RPMI8226 (cell line): ENCODE data around the gene NUP205.

Experiments
- DNase-seq: peaks from one replicate; pipeline ENCODE4 v3.0.0-alpha.2; 2015

NUP205 gene

DNA sequence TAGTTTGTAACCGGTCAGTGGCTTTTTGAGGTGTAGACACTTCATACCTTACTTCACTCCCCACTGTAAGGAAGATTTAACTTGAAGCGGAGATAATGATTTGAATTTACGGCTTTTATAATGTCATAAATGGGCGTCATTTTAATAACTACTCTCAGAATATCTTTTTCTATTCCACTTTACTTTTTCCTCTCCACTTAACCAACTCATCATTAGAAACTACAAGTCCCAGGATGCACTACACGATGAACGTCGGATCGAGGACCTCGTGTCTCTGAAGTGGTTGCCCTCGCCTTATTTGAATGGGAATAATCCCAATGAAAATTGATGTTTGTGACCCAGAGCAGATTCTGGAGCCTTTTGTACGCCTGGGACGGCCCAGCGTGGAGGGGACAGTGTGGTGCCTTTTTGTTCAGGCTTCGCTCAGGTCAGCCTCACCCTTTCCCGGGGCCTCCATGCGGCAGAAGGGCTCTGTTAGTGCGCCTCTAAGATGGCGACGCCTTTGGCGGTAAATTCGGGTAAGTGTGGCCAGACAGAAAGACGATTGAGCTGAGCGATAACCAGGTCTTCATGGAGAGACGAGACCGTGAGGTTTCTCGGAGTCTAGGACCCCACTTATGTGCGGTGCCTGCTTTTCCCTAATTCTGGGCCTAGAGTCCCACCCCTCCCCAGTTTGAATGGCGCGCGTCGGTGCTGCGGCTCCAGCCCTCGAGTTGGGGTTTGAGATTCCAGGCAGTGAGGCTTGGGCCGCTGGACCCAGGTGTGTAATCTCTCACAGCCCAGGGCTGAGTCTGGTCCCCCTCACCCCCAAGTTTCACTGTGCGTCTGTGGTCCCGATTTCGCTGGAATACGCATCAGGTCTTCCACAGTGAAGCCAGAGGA, at the start of gene NUP205:
NUP205 (plus strand) TSS at position 463 of the 882 bp plus-strand sequence; CDS start at position 491, 28 bp downstream.
- DNase-seq, result peak; percentile 88

DNA sequence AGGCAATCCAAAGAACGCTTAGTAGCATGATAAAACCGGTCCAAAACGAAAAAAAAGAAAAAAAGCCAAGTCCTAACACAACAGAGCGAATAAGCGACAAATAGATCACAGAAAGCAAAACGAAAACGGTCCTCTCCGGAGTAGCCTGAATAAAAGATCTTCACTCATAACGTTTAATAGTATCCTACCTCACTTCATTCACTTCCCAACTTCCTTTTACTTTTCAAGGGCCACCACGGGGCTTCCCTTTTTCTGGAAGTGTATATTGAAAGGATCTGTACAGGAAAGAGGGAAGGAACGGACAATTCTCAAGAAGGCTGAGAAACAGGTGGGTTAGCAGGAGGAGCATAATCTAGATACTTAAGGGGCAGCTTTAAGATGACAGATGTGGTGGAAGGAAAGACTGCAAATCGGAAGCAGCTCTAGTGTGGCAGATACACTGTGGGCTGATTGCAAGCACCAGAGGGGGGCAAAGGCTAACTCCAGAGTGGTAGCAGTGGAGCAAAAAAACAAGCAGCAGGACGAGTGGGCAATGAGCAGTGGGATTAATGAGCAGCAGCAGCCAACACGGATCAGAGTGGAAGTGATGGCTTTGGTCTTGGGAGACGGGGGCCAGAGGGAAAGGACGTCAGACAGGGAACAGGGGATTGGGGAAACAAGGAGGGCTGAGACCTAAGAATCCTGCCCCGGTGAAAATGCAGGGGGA, 48.7 kb upstream of the NUP205 start:
- peak; percentile 60 for DNase-seq

GRCh38 chr7:135509589-135509838, 48.2 kb upstream of the NUP205 start:
- no peak for DNase-seq

DNA sequence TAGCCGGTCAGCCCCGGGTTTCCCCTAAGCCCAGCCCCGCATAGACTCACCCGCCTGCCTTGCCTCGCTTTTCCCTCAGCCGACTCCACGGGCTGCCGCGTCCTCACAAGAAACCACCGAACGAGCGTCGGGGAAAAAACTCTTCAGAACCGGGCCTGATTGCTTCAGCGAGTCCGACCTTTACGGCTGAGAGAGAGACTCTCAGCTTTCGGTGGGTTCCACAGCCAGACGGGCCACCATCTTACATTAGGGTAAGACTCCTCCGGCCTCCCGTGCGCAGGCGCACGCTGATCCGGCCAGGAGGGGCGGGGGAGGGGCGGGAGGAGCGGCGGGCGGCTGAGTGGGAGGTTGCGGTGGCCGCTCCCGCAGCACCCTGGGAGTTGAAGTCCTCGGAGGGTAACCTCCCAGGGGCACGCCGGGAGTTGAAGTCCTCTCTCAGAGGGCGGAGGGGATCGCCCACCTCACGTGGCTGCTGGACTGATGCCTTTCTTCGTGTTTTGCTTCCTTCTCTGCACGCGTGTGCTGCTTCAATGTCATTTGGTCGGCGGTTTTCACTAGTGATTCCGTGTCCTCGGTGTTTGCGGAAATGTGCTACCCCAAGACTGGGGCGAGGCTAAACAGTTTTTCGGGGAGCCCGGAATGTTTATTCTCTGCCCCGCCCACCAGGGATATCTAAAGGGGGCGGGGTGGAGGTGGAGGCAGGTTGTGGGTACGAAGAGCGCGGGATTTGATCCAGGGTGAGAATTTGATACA, 47.7 kb upstream of the NUP205 start, which contains the start of gene CNOT4:
CNOT4 (minus strand) TSS at position 264 of the 753 bp plus-strand sequence. CDS start 71,771 bp downstream, outside the sequence.
- peak; percentile 99 for DNase-seq

DNA sequence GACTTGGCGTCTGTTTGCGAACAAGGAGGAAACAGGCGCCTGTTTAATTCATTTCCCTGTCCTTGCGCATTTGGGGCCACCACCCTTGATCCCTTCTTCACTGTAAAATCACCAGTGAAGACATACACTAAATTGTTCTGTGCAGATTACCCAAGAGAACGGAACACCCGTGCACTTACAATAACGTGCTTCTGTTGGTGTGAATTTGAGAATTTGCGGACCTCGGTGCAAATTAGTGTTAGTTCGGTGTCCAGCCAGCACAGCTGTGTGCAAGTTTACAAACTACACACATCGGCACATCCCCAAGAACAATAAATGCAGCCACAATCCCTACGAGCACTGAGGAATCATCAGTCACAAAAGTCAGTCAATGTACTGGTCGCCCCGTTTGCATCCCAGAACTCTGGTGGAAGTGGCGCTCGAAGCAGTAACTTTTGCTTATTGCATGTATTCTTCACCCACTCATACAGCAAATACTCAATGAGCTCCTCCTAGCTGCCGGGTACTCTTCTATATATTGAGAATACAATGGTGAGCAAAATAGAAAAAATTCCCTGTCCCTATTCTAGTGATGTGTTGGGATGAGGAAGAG, 47.0 kb upstream of the NUP205 start:
- DNase-seq, result peak; percentile 42

GRCh38 chr7:135512135-135512887, 45.4 kb upstream of the NUP205 start:
- DNase-seq, result peak; percentile 88

- DNase-seq, result no peak
Observed at GRCh38 chr7:135514856-135515255, 42.9 kb upstream of the NUP205 start.

DNA sequence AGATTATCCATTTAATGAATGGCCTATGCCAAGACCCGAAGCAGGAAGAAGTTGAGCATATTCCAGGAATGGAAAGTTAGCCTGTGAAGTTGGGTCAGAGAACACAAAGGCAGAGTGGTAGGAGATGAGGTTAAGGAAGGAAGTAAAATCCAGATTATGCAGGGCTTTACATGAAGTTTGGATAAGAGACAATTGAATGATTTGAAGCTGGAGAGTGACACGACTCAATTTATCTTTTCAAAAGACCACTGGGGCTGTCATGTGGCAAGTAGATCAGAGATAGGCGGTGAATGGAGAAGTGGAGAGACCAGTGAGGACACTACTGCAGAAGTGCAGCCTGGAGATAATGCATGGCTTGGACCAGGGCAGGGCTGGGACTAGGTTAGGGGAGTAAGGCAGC, 40.7 kb upstream of the NUP205 start:
- DNase-seq, result no peak

DNA sequence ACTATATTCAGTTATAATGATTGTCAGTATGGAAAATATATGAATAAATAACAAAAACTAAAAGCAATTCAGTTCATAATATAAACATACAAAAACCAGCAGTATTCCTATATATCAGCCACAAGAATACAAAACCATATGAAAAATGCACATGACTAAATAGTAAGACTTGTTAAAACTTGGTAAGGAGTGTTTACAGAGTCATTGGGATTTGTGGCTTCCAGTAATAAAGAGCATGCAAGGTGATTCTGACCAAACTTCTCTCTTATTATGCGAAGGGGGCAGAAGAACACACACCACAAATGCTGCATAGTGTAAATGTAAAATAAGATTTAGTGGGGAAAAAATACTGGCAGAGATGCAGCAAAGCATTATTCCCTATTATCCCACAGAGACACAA, 39.0 kb upstream of the NUP205 start:
- DNase-seq, result no peak

DNA sequence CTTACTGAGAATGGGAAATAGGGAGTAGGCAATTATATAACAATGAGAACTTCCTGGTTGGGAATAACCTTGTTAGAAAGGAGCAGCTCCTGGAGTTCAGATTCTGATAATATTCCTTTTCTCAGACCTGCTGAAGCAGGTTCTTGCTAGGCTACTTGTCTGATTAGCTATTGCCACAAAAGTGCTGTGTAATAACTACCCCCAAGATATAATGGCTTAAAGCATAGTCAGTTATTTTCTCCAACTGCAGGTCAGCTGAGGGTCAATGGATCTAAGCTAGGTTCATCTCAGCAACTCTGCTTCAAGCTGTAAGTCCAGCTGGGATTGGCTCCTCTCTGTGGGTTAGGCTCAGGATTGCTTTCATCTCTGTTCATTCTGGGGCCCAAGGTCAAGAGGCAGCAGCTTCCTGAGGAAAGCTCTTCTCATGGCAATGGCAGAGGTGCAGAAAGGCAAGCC, 38.5 kb upstream of the NUP205 start:
- DNase-seq, result peak; percentile 60

DNA sequence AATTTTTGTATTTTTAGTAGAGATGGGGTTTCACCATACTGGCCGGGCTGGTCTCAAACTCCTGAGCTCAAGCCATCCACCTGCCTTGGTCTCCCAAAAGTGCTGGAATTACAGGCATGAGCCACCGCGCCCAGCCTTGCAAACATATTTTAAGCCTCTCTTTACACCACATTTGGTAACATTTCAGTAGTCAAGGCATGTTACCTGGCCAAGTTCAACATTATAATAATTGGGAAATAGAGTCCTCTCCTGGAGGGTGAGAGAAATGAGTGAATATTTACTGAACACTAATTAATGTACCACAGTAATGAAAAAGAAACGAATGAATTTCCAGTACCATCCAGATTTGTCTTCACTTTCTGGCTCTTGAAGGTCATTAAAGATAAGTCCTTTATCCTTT, 37.8 kb upstream of the NUP205 start:
- no peak for DNase-seq

DNA sequence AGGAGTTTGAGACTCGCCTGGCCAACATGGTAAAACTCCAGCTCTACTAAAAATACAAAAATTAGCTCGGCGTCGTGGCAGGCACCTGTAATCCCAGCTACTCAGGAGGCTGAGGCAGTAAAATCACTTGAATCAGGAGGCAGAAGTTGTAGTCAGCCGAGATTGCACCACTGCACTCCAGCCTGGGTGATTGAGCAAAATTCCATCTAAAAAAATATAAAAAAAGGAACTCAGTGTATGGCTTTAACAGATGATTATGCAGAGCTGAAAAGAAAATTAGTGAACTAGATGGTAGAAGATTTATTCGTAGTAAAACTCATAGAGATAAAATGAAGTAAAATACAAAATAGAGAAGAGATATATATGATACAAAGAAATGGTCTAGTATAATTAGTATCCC, 35.2 kb upstream of the NUP205 start:
- no peak for DNase-seq

GRCh38 chr7:135523146-135523545, 34.6 kb upstream of the NUP205 start:
- no peak for DNase-seq

DNA sequence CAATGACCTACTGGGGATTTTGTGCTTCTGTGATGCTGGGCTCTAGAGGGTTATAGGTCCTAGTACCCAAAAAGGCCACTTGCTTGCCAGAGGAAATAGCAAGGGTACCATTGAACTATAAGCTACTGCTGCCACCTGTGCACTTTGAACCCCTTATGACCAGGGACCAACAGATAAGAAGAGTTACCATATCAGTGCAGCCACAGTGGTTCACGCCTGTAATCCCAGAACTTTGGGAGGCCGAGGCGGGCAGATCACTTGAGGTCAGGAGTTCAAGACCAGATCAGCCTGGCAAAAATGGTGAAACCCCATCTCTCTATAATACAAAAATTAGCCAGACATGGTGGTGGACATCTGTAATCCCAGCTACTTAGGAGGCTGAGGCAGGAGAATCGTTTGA, 32.3 kb upstream of the NUP205 start:
- DNase-seq, result no peak

DNA sequence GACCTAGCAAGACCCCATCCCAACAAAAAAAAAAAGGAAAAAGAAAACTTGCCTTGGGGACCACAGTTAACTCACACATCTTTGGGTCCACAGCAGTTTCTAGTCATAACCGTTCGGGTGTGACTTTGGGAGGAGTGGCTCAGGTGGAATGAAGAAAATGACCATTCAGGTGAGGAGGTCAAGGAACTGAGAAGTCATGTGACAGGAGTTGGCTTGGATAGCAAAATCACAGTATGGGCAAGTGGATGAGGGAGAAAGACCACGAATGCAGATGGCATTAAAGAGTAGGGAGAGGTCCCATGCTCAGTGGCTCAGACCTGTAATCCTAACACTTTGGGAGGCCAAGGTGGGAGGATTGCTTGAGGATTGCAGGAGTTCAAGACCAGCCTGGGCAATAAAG, 30.7 kb upstream of the NUP205 start:
- DNase-seq, result no peak

GRCh38 chr7:135536150-135536549, 21.6 kb upstream of the NUP205 start:
- DNase-seq, result no peak

GRCh38 chr7:135537453-135537852, 20.3 kb upstream of the NUP205 start:
- DNase-seq, result no peak

DNA sequence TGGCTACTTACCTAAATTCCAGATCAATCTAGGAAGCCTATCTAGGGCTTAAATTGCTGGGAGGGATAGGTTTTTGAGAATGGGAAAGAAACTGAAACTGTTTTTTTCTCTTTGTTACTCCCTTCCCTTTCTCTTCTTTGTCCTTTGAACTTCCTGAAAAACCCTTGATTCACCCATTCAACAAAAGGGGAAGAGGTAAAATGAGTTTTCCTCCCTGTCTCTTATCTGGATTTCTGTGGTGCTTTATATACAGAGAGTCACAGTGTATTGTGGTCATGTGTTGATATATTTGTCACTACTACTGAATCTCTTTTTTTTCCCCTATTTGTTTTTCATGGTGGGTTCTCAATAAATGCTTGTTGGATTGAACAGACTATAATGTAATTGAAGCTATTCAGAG, 19.8 kb upstream of the NUP205 start:
- no peak for DNase-seq

GRCh38 chr7:135538376-135538775, 19.3 kb upstream of the NUP205 start:
- no peak for DNase-seq

- DNase-seq, result no peak
Observed at GRCh38 chr7:135539629-135540028, 18.1 kb upstream of the NUP205 start.

DNA sequence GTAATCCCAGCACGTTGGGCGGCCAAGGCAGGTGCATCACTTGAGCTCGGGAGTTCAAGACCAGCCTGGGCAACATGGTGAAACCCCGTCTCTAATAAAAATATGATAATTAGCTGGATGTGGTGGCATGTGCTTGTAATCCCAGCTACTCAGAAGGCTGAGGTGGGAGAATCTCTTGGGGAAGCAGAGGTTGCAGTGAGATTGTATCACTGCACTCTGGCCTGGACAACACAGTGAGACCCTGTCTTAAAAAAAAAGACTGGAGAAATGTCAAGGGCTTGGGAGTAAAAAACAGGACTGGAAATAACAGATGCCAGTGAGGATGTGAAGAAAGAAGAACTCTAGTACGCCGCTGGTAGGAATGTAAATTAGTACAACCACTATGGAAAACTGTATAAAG, 16.7 kb upstream of the NUP205 start:
- DNase-seq, result no peak

DNA sequence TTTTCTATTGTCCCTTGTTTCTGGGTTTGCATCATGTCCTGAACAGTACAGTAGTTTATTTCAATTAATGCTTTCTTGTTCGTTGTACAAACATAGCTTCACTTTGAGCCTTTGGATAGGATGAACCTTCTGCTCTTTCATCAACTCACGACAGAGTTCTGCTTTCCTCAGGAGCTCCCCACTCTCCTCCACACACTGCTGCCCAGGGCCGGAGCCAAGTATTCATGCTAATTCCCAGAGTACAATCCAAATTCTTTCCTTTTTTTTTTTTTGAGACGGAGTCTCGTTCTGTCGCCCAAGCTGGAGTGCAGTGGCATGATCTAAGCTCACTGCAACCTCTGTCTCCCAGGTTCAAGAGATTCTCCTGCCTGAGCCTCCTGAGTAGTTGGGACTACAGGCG, 7.5 kb upstream of the NUP205 start:
- DNase-seq, result no peak
